ENCODE results near the gene MSANTD1. TPM values are rescaled to one million over a fixed set of nuclear protein-coding genes. Genes with fewer than 3 reads are reported as not detected.

Gene MSANTD1
- total RNA-seq, 1 experiment from 2014 or later, result 0.95 TPM

GRCh38 chr4:3236326-3236878, 12.6 kb upstream of the MSANTD1 start:
- TF ChIP-seq, protein P1, sequence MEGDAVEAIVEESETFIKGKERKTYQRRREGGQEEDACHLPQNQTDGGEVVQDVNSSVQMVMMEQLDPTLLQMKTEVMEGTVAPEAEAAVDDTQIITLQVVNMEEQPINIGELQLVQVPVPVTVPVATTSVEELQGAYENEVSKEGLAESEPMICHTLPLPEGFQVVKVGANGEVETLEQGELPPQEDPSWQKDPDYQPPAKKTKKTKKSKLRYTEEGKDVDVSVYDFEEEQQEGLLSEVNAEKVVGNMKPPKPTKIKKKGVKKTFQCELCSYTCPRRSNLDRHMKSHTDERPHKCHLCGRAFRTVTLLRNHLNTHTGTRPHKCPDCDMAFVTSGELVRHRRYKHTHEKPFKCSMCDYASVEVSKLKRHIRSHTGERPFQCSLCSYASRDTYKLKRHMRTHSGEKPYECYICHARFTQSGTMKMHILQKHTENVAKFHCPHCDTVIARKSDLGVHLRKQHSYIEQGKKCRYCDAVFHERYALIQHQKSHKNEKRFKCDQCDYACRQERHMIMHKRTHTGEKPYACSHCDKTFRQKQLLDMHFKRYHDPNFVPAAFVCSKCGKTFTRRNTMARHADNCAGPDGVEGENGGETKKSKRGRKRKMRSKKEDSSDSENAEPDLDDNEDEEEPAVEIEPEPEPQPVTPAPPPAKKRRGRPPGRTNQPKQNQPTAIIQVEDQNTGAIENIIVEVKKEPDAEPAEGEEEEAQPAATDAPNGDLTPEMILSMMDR (IDR thresholded peaks at IDR 0.05; ENCODE audit: insufficient read depth in 1 of 2, low read depth in 1 of 2, low read length in 1 of 2, severe bottlenecking in 1 of 2, unreplicated experiment in 1 of 2), result no peak
- H3K4me1 Mint-ChIP-seq (ENCODE audit: low read depth, unreplicated experiment), result no peaks in the 10 kb centered on the region
- ChIA-PET POLR2A (no interaction called here), CTCF (no interaction called here)
- H3K27ac Mint-ChIP-seq (ENCODE audit: unreplicated experiment), result no peak overlapping the region
- no peak for DNase-seq
- Histone ChIP-seq H3K9me3 (no peaks in the 10 kb centered on the region), H3K27me3 (replicated peaks; ENCODE audit: control insufficient read depth, insufficient read depth, low read length) (no peaks in the 10 kb centered on the region), H3K4me1 (no peaks in the 10 kb centered on the region), H3K36me3 (ENCODE audit: control insufficient read depth, insufficient read depth, low read length) (no peaks in the 10 kb centered on the region; the same call in 1 of the 2 replicates), H3K4me3 (ENCODE audit: low read depth, low read length) (no peak overlapping the region)
- no peaks in the 10 kb centered on the region for H3K27me3 Mint-ChIP-seq (ENCODE audit: insufficient read depth, unreplicated experiment)
- intact Hi-C loops (cut with micrococcal nuclease; ENCODE audit: unreplicated experiment), result no loop called here
- no TSS peak for BruUV-seq (replicated peaks)
- H3K36me3 Mint-ChIP-seq (ENCODE audit: insufficient read depth, unreplicated experiment), result peaks cover 44% of the 10 kb centered on the region
- H3K4me3 Mint-ChIP-seq (ENCODE audit: unreplicated experiment), result no peak overlapping the region
- no peaks in the 10 kb centered on the region for H3K9me3 Mint-ChIP-seq (ENCODE audit: unreplicated experiment)

GRCh38 chr4:3237266-3237665, 11.7 kb upstream of the MSANTD1 start:
- H3K4me3 Mint-ChIP-seq (ENCODE audit: unreplicated experiment), result no peak overlapping the region
- H3K9me3 Mint-ChIP-seq (ENCODE audit: unreplicated experiment), result no peaks in the 10 kb centered on the region
- no peaks in the 10 kb centered on the region; the same call in 1 of the 2 replicates for H3K36me3 ChIP-seq (ENCODE audit: control insufficient read depth, insufficient read depth, low read length)
- no peaks in the 10 kb centered on the region for H3K27me3 Mint-ChIP-seq (ENCODE audit: insufficient read depth, unreplicated experiment)
- H3K4me1 ChIP-seq, result no peaks in the 10 kb centered on the region
- no peak for DNase-seq
- H3K36me3 Mint-ChIP-seq (ENCODE audit: insufficient read depth, unreplicated experiment), result peaks cover 47% of the 10 kb centered on the region
- H3K27me3 ChIP-seq (replicated peaks; ENCODE audit: control insufficient read depth, insufficient read depth, low read length), result no peaks in the 10 kb centered on the region
- H3K4me1 Mint-ChIP-seq (ENCODE audit: low read depth, unreplicated experiment), result no peaks in the 10 kb centered on the region
- intact Hi-C loops (cut with micrococcal nuclease; ENCODE audit: unreplicated experiment), result no loop called here
- POLR2A ChIA-PET, result no interaction called here
- no peak overlapping the region for H3K4me3 ChIP-seq (ENCODE audit: low read depth, low read length)
- CTCF ChIA-PET, result no interaction called here
- BruUV-seq (replicated peaks), result no TSS peak
- no peaks in the 10 kb centered on the region for H3K9me3 ChIP-seq
- TF ChIP-seq, protein P1 (IDR thresholded peaks at IDR 0.05; ENCODE audit: insufficient read depth in 1 of 2, low read depth in 1 of 2, low read length in 1 of 2, severe bottlenecking in 1 of 2, unreplicated experiment in 1 of 2), result no peak
- no peak overlapping the region for H3K27ac Mint-ChIP-seq (ENCODE audit: unreplicated experiment)

- Mint-ChIP-seq H3K4me3 (ENCODE audit: unreplicated experiment) (no peak overlapping the region), H3K27ac (ENCODE audit: unreplicated experiment) (no peak overlapping the region), H3K9me3 (ENCODE audit: unreplicated experiment) (no peaks in the 10 kb centered on the region), H3K4me1 (ENCODE audit: low read depth, unreplicated experiment) (no peaks in the 10 kb centered on the region), H3K27me3 (ENCODE audit: insufficient read depth, unreplicated experiment) (no peaks in the 10 kb centered on the region), H3K36me3 (ENCODE audit: insufficient read depth, unreplicated experiment) (peaks cover 51% of the 10 kb centered on the region)
- Histone ChIP-seq H3K27me3 (replicated peaks; ENCODE audit: control insufficient read depth, insufficient read depth, low read length) (no peaks in the 10 kb centered on the region), H3K4me3 (ENCODE audit: low read depth, low read length) (no peak overlapping the region), H3K9me3 (no peaks in the 10 kb centered on the region), H3K4me1 (no peaks in the 10 kb centered on the region), H3K36me3 (ENCODE audit: control insufficient read depth, insufficient read depth, low read length) (no peaks in the 10 kb centered on the region; the same call in 1 of the 2 replicates)
- TF ChIP-seq, protein P1 (IDR thresholded peaks at IDR 0.05; ENCODE audit: insufficient read depth in 1 of 2, low read depth in 1 of 2, low read length in 1 of 2, severe bottlenecking in 1 of 2, unreplicated experiment in 1 of 2), result no peak
- CTCF ChIA-PET, result no interaction called here
- DNase-seq, result no peak
- intact Hi-C loops (cut with micrococcal nuclease; ENCODE audit: unreplicated experiment), result no loop called here
- no TSS peak for BruUV-seq (replicated peaks)
- POLR2A ChIA-PET, result no interaction called here
These were observed 11.0 kb upstream of the MSANTD1 start for GRCh38 chr4:3237712-3238560.

All from Caco-2 (cell line).